ENCODE measurements around the gene CAPN13.

DNA sequence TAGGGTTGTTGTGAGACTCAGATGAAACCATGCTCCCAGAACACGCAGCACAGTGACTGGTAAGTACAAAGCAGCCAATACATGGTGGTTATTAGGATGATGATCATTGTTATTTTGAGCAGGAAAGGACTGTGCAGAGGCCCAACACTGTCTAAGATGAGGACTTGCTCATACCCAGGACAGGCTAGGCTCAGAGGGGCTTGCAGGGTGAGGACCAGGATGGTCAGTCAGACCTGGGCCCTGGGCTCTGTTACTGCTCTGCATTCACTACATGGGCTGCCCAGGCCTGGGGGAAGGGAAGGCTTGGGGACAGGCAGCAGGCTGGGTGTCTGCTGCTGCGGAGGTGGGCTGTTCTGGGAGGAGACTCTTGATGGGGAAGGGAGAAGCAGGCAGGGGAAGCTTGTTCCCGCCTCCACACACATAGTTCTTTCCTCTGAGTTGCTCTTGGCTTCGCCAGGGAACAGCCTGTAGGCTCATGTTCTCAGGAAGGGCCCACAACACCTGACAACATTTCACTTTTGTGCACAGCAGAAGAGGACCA, 17.5 kb downstream of the CAPN13 start:
- TF ChIP-seq, protein P1, sequence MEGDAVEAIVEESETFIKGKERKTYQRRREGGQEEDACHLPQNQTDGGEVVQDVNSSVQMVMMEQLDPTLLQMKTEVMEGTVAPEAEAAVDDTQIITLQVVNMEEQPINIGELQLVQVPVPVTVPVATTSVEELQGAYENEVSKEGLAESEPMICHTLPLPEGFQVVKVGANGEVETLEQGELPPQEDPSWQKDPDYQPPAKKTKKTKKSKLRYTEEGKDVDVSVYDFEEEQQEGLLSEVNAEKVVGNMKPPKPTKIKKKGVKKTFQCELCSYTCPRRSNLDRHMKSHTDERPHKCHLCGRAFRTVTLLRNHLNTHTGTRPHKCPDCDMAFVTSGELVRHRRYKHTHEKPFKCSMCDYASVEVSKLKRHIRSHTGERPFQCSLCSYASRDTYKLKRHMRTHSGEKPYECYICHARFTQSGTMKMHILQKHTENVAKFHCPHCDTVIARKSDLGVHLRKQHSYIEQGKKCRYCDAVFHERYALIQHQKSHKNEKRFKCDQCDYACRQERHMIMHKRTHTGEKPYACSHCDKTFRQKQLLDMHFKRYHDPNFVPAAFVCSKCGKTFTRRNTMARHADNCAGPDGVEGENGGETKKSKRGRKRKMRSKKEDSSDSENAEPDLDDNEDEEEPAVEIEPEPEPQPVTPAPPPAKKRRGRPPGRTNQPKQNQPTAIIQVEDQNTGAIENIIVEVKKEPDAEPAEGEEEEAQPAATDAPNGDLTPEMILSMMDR (IDR thresholded peaks at IDR 0.05): no peak
- no peak for TF ChIP-seq POLR2AphosphoS5 (IDR thresholded peaks at IDR 0.05; ENCODE audit: low read depth, low read length)
- TF ChIP-seq, protein P2, sequence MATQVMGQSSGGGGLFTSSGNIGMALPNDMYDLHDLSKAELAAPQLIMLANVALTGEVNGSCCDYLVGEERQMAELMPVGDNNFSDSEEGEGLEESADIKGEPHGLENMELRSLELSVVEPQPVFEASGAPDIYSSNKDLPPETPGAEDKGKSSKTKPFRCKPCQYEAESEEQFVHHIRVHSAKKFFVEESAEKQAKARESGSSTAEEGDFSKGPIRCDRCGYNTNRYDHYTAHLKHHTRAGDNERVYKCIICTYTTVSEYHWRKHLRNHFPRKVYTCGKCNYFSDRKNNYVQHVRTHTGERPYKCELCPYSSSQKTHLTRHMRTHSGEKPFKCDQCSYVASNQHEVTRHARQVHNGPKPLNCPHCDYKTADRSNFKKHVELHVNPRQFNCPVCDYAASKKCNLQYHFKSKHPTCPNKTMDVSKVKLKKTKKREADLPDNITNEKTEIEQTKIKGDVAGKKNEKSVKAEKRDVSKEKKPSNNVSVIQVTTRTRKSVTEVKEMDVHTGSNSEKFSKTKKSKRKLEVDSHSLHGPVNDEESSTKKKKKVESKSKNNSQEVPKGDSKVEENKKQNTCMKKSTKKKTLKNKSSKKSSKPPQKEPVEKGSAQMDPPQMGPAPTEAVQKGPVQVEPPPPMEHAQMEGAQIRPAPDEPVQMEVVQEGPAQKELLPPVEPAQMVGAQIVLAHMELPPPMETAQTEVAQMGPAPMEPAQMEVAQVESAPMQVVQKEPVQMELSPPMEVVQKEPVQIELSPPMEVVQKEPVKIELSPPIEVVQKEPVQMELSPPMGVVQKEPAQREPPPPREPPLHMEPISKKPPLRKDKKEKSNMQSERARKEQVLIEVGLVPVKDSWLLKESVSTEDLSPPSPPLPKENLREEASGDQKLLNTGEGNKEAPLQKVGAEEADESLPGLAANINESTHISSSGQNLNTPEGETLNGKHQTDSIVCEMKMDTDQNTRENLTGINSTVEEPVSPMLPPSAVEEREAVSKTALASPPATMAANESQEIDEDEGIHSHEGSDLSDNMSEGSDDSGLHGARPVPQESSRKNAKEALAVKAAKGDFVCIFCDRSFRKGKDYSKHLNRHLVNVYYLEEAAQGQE (IDR thresholded peaks at IDR 0.05; ENCODE audit: insufficient read depth in 1 of 2, low read depth in 2 of 2, low read length in 1 of 2): no peak
- no peak for TF ChIP-seq TCF7L2 (IDR thresholded peaks at IDR 0.05; ENCODE audit: low read depth, low read length)
